HepG2 (cell line): ENCODE results near the gene MTF2. TPM values are rescaled to one million over a fixed set of nuclear protein-coding genes. Genes with fewer than 3 reads are reported as not detected.
A peak's percentile ranks its signal among the peaks of the same experiment; 100 is the strongest.

Source experiments
- AHR ChIP-seq: IDR thresholded peaks from 2 replicates; pipeline ENCODE4 v1.6.1; 2018; ENCODE audit warnings: missing genetic modification reagents, missing compliant biosample characterization
- ATM ChIP-seq: fragments of 450-650 bp; IDR thresholded peaks from 2 replicates; pipeline ENCODE4 v1.7.1; 2017; ENCODE audit warnings: mild to moderate bottlenecking, borderline replicate concordance
- BCL6 ChIP-seq: IDR thresholded peaks from 2 replicates; pipeline ENCODE4 v1.6.1; 2016; ENCODE audit warnings: missing genetic modification reagents, missing compliant biosample characterization
- CCAR2 ChIP-seq: fragments of 200-400 bp; formaldehyde crosslinking; optimal IDR thresholded peaks from 2 replicates; pipeline ENCODE3; 2018; ENCODE audit warnings: low read depth, mild to moderate bottlenecking, low read length, moderate library complexity
- CREB1 ChIP-seq, 2 experiments: fragments of 450-650 bp in 1 of 2; IDR thresholded peaks; 2 replicates each; pipeline ENCODE4 v1.6.1; 2016 to 2017; ENCODE audit warnings: control low read depth in 1 of 2, mild to moderate bottlenecking in 1 of 2, missing compliant biosample characterization in 1 of 2, missing genetic modification characterization in 1 of 2
- FLYWCH1 ChIP-seq: sonication (generic); formaldehyde crosslinking; IDR thresholded peaks from 2 replicates; pipeline ENCODE4 v1.8.1; 2023; ENCODE audit warnings: mild to moderate bottlenecking, missing genetic modification reagents
- FOSL1 ChIP-seq: sonication (generic); formaldehyde crosslinking; IDR thresholded peaks from 2 replicates; pipeline ENCODE4 v1.9.0; 2021; ENCODE audit warnings: missing genetic modification reagents, borderline replicate concordance
- FOXM1 ChIP-seq: sonication (generic); formaldehyde crosslinking; IDR thresholded peaks from 2 replicates; pipeline ENCODE4 v1.5.0; 2020; ENCODE audit warnings: missing genetic modification reagents
- NFE2 ChIP-seq: sonication (generic); formaldehyde crosslinking; IDR thresholded peaks from 2 replicates; pipeline ENCODE4 v1.4.0; 2020; ENCODE audit warnings: missing genetic modification reagents
- PHF20 ChIP-seq: sonication (generic); formaldehyde crosslinking; IDR thresholded peaks from 2 replicates; pipeline ENCODE4 v1.5.0; 2020; ENCODE audit warnings: mild to moderate bottlenecking, missing genetic modification reagents
- PLRG1 ChIP-seq: fragments of 450-650 bp; conservative IDR thresholded peaks from 2 replicates; pipeline ENCODE4 v1.6.1; 2016
- POLR2G ChIP-seq: fragments of 200-400 bp; formaldehyde crosslinking; IDR thresholded peaks from 2 replicates; pipeline ENCODE4 v1.6.1; 2018; ENCODE audit warnings: mild to moderate bottlenecking, low read depth, low read length, moderate library complexity
- RAD51 ChIP-seq: fragments of 450-650 bp; IDR thresholded peaks from 2 replicates; pipeline ENCODE4 v1.6.1; 2016; ENCODE audit warnings: borderline replicate concordance
- SIN3A ChIP-seq: IDR thresholded peaks from 2 replicates; pipeline ENCODE4 v1.6.1; 2011; ENCODE audit warnings: low read depth, mild to moderate bottlenecking, control low read depth, low read length, borderline replicate concordance
- TAF15 ChIP-seq: fragments of 200-400 bp; formaldehyde crosslinking; IDR thresholded peaks from one replicate; pipeline ENCODE4 v1.6.1; 2018; ENCODE audit warnings: mild to moderate bottlenecking, low read depth, low read length; ENCODE audit not compliant: poor library complexity, severe bottlenecking
- TOPORS ChIP-seq: sonication (generic); formaldehyde crosslinking; IDR thresholded peaks from 2 replicates; pipeline ENCODE4 v1.8.0; 2023; ENCODE audit warnings: mild to moderate bottlenecking, missing genetic modification reagents
- ZC3H4 ChIP-seq: sonication (generic); formaldehyde crosslinking; IDR thresholded peaks from 2 replicates; pipeline ENCODE4 v1.4.0; 2020; ENCODE audit warnings: missing genetic modification reagents, borderline replicate concordance
- ZKSCAN1 ChIP-seq: fragments of 150-350 bp; IDR thresholded peaks from 2 replicates; pipeline ENCODE4 v1.6.1; 2014; ENCODE audit warnings: low read length
- ZNF30 ChIP-seq: sonication (generic); formaldehyde crosslinking; IDR thresholded peaks from 2 replicates; pipeline ENCODE4 v1.5.0; 2020; ENCODE audit warnings: mild to moderate bottlenecking, missing genetic modification reagents
- ZNF33B ChIP-seq: sonication (generic); formaldehyde crosslinking; IDR thresholded peaks from 2 replicates; pipeline ENCODE4 v1.5.1; 2020; ENCODE audit warnings: mild to moderate bottlenecking, missing genetic modification reagents
- ZNF510 ChIP-seq: sonication (generic); formaldehyde crosslinking; IDR thresholded peaks from 2 replicates; pipeline ENCODE4 v1.4.0; 2020; ENCODE audit warnings: low read depth, mild to moderate bottlenecking, missing genetic modification reagents
- polyA plus RNA-seq, 8 experiments: library from polyadenylated mRNA; depleted of rRNA in 3 of 8; stranded (reverse) in 7 of 8; unstranded in 1 of 8; fragments of >200 nt; fragmentation: Illumina TruSeq in 4 of 8; extraction: Trizol in 4 of 8; gene quantifications; 2 replicates each; pipeline versions ENCODE4 v1.2.1 to v1.2.3, GENCODE V29; 2011 to 2016; ENCODE audit warnings: low read depth in 4 of 8, missing spikeins in 1 of 8, mixed read lengths in 1 of 8; ENCODE audit not compliant: insufficient read depth in 1 of 8
- total RNA-seq, 5 experiments: library from RNA; depleted of rRNA; stranded (reverse); fragments of >200 nt; fragmentation: Illumina TruSeq; extraction: Trizol; gene quantifications; 2 replicates each; pipeline ENCODE4 v1.2.3, GENCODE V29; 2016; ENCODE audit warnings: low read depth in 1 of 5
- TF ChIP-seq, protein P1 (sequence below): sonication (generic); formaldehyde crosslinking; IDR thresholded peaks from 2 replicates; pipeline ENCODE4 v1.5.1; 2020; ENCODE audit warnings: missing genetic modification reagents, mild to moderate bottlenecking, borderline replicate concordance
- TF ChIP-seq, protein P2 (sequence below): sonication (generic); formaldehyde crosslinking; IDR thresholded peaks from 2 replicates; pipeline ENCODE4 v1.4.0; 2020; ENCODE audit warnings: mild to moderate bottlenecking, missing genetic modification reagents
- TF ChIP-seq, protein P3 (sequence below): sonication (generic); formaldehyde crosslinking; IDR thresholded peaks from 2 replicates; pipeline ENCODE4 v1.5.0; 2020; ENCODE audit warnings: mild to moderate bottlenecking, missing genetic modification reagents
- TF ChIP-seq, protein P4 (sequence below): IDR thresholded peaks from 2 replicates; pipeline ENCODE4 v1.6.1; 2018; ENCODE audit warnings: missing genetic modification reagents, mild to moderate bottlenecking, missing compliant biosample characterization

The MTF2 gene
- total and polyA plus RNA-seq, 2 of the 13 experiments (the other 11 are each of a cell fraction or from before 2014, with no cell fraction given): 48.7 to 53.9 TPM

DNA sequence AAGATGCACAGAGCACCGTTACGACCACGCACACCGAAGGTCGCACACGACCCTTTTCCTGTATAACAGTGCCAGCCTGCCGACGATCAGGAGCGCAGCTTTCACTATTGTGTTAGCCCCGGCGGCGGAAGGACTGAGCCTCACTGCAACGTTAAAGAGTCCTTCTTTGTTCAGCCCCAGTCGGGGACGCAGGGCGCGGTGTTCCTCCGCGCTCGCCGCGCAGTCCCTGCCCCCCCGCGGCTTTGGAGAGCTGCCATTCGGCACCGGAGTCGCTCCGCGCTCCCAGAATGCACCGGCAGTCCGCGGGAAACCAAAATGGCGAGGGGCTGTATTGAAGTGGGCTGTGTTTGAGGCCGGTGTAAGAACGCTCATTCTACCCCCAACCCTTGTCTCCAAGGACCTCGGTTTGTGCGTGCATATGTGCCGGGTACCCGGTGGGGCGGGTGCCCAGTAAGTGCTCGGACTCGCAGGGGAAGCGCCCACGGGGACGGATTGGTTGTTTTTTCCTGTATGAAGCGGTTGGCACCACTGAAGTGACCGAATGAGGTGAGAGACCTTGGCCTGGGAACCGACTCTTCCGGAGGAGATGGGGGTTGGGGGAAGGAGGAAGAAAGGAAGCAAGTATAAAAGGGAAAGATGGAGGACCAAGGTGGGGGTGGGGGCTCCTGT is at the start of gene MTF2 (continued):
- no peak for TF ChIP-seq PLRG1
- peak; percentile 82 for TF ChIP-seq CREB1 (IDR thresholded peaks at IDR 0.05)
- TF ChIP-seq CREB1 (CRISPR knock-in tag; IDR thresholded peaks at IDR 0.05): peak; percentile 92
- TF ChIP-seq, protein P1, sequence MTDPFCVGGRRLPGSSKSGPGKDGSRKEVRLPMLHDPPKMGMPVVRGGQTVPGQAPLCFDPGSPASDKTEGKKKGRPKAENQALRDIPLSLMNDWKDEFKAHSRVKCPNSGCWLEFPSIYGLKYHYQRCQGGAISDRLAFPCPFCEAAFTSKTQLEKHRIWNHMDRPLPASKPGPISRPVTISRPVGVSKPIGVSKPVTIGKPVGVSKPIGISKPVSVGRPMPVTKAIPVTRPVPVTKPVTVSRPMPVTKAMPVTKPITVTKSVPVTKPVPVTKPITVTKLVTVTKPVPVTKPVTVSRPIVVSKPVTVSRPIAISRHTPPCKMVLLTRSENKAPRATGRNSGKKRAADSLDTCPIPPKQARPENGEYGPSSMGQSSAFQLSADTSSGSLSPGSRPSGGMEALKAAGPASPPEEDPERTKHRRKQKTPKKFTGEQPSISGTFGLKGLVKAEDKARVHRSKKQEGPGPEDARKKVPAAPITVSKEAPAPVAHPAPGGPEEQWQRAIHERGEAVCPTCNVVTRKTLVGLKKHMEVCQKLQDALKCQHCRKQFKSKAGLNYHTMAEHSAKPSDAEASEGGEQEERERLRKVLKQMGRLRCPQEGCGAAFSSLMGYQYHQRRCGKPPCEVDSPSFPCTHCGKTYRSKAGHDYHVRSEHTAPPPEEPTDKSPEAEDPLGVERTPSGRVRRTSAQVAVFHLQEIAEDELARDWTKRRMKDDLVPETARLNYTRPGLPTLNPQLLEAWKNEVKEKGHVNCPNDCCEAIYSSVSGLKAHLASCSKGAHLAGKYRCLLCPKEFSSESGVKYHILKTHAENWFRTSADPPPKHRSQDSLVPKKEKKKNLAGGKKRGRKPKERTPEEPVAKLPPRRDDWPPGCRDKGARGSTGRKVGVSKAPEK (CRISPR knock-in tag): peak; percentile 99
- TF ChIP-seq, protein P2, sequence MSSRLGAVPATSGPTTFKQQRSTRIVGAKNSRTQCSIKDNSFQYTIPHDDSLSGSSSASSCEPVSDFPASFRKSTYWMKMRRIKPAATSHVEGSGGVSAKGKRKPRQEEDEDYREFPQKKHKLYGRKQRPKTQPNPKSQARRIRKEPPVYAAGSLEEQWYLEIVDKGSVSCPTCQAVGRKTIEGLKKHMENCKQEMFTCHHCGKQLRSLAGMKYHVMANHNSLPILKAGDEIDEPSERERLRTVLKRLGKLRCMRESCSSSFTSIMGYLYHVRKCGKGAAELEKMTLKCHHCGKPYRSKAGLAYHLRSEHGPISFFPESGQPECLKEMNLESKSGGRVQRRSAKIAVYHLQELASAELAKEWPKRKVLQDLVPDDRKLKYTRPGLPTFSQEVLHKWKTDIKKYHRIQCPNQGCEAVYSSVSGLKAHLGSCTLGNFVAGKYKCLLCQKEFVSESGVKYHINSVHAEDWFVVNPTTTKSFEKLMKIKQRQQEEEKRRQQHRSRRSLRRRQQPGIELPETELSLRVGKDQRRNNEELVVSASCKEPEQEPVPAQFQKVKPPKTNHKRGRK (CRISPR knock-in tag): peak; percentile 76; the same call in 1 of the 2 replicates
- TF ChIP-seq FOXM1 (CRISPR knock-in tag): peak; percentile 89; the same call in 1 of the 2 replicates
- no peak for TF ChIP-seq ATM
- TF ChIP-seq TOPORS (CRISPR knock-in tag): peak; percentile 99
- peak; percentile 79 for TF ChIP-seq SIN3A
- peak; percentile 81 for TF ChIP-seq BCL6 (CRISPR knock-in tag)
- TF ChIP-seq ZNF30: peak; percentile 94
- peak; percentile 99 for TF ChIP-seq AHR (CRISPR knock-in tag)
- peak; percentile 68 for TF ChIP-seq TAF15
- TF ChIP-seq, protein P3, sequence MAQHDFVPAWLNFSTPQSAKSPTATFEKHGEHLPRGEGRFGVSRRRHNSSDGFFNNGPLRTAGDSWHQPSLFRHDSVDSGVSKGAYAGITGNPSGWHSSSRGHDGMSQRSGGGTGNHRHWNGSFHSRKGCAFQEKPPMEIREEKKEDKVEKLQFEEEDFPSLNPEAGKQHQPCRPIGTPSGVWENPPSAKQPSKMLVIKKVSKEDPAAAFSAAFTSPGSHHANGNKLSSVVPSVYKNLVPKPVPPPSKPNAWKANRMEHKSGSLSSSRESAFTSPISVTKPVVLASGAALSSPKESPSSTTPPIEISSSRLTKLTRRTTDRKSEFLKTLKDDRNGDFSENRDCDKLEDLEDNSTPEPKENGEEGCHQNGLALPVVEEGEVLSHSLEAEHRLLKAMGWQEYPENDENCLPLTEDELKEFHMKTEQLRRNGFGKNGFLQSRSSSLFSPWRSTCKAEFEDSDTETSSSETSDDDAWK (CRISPR knock-in tag): no peak
- no peak for TF ChIP-seq RAD51
- TF ChIP-seq POLR2G: peak; percentile 98
- peak; percentile 78; the same call in 1 of the 2 replicates for TF ChIP-seq ZKSCAN1
- TF ChIP-seq, protein P4, sequence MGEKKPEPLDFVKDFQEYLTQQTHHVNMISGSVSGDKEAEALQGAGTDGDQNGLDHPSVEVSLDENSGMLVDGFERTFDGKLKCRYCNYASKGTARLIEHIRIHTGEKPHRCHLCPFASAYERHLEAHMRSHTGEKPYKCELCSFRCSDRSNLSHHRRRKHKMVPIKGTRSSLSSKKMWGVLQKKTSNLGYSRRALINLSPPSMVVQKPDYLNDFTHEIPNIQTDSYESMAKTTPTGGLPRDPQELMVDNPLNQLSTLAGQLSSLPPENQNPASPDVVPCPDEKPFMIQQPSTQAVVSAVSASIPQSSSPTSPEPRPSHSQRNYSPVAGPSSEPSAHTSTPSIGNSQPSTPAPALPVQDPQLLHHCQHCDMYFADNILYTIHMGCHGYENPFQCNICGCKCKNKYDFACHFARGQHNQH: peak; percentile 99
- no peak for TF ChIP-seq NFE2 (CRISPR knock-in tag)
- peak; percentile 89 for TF ChIP-seq PHF20 (CRISPR knock-in tag)
- peak; percentile 88; the same call in 1 of the 2 replicates for TF ChIP-seq ZNF33B (CRISPR knock-in tag)
- TF ChIP-seq FOSL1 (CRISPR knock-in tag): peak; percentile 43; the same call in 1 of the 2 replicates
- no peak for TF ChIP-seq FLYWCH1 (CRISPR knock-in tag)
- peak; percentile 99 for TF ChIP-seq CCAR2
- no peak; the same call in 1 of the 2 replicates for TF ChIP-seq ZNF510
- no peak for TF ChIP-seq ZC3H4 (CRISPR knock-in tag)
